HG02610 (cell line): ENCODE results near the gene DNAH8.

Experiments used
- ATAC-seq: cut with Tn5 transposase; IDR thresholded peaks from one replicate; pipeline ENCODE4 v1.9.1; 2021; ENCODE audit warnings: mild to moderate bottlenecking, moderate library complexity; ENCODE audit not compliant: unreplicated experiment

DNAH8 gene

GRCh38 chr6:38944655-38945279 is 229.7 kb downstream of the DNAH8 start:
- ATAC-seq = no peak

GRCh38 chr6:38955861-38956260 is 240.8 kb downstream of the DNAH8 start:
- ATAC-seq = no peak

GRCh38 chr6:38957426-38957825 is 242.3 kb downstream of the DNAH8 start:
- ATAC-seq = no peak

GRCh38 chr6:38959138-38959537 is 244.0 kb downstream of the DNAH8 start:
- no peak for ATAC-seq

- no peak for ATAC-seq
Observed at GRCh38 chr6:38968702-38969149, 253.6 kb downstream of the DNAH8 start.

GRCh38 chr6:38973178-38974057 is 258.3 kb downstream of the DNAH8 start:
- ATAC-seq = no peak

GRCh38 chr6:38974389-38975151 is 259.5 kb downstream of the DNAH8 start:
- ATAC-seq = no peak

- no peak for ATAC-seq
Observed at GRCh38 chr6:38975621-38976049, 260.5 kb downstream of the DNAH8 start.

GRCh38 chr6:38976051-38976450 is 260.9 kb downstream of the DNAH8 start:
- ATAC-seq = no peak

GRCh38 chr6:38976801-38977500 is 261.8 kb downstream of the DNAH8 start:
- no peak for ATAC-seq

GRCh38 chr6:38978139-38978704 is 263.1 kb downstream of the DNAH8 start:
- ATAC-seq = no peak

GRCh38 chr6:38982470-38982869 is 267.4 kb downstream of the DNAH8 start:
- ATAC-seq = no peak

GRCh38 chr6:38984723-38985122 is 269.6 kb downstream of the DNAH8 start:
- ATAC-seq = no peak

GRCh38 chr6:38985839-38986238 is 270.7 kb downstream of the DNAH8 start:
- no peak for ATAC-seq

- ATAC-seq = no peak
Observed at GRCh38 chr6:38987503-38987902, 272.4 kb downstream of the DNAH8 start.

- no peak for ATAC-seq
Observed at GRCh38 chr6:38988736-38989449, 273.8 kb downstream of the DNAH8 start.

GRCh38 chr6:38990475-38990874 is 275.4 kb downstream of the DNAH8 start:
- no peak for ATAC-seq

- ATAC-seq = no peak
Observed at GRCh38 chr6:38996676-38997075, 281.6 kb downstream of the DNAH8 start.

GRCh38 chr6:38997128-38997761 is 282.1 kb downstream of the DNAH8 start:
- no peak for ATAC-seq
